DMS 273 (cell line): Measurements from ENCODE around the gene SAXO1.
"Not testable (repeated sequence)": the region's sequence is repeated elsewhere in the genome, so short reads cannot be mapped to it uniquely, and the experiment has no call there.

Experiments
- DNase-seq: peaks from one replicate; lab custom pipeline; 2025; ENCODE audit not compliant: unreplicated experiment; lab: John Stamatoyannopoulos, UW

SAXO1 gene

GRCh38 chr9:18971404-18971803, 61.6 kb downstream of the SAXO1 start:
- DNase-seq = no peak

- no peak for DNase-seq
Observed at GRCh38 chr9:18970393-18970792, 62.6 kb downstream of the SAXO1 start.

- DNase-seq = no peak
Observed at GRCh38 chr9:18969128-18969527, 63.9 kb downstream of the SAXO1 start.

GRCh38 chr9:18955626-18956025, 77.4 kb downstream of the SAXO1 start:
- no peak for DNase-seq

GRCh38 chr9:18951936-18952335, 81.1 kb downstream of the SAXO1 start:
- no peak for DNase-seq

GRCh38 chr9:18947892-18948339, 85.1 kb downstream of the SAXO1 start:
- DNase-seq = no peak

- DNase-seq = no peak
Observed at GRCh38 chr9:18942801-18943200, 90.2 kb downstream of the SAXO1 start.

GRCh38 chr9:18941060-18941740, 91.8 kb downstream of the SAXO1 start:
- DNase-seq = no peak

- no peak for DNase-seq
Observed at GRCh38 chr9:18939943-18940342, 93.1 kb downstream of the SAXO1 start.

- DNase-seq = no peak
Observed at GRCh38 chr9:18936094-18936871, 96.7 kb downstream of the SAXO1 start.

GRCh38 chr9:18935541-18935940, 97.5 kb downstream of the SAXO1 start:
- no peak for DNase-seq

GRCh38 chr9:18930611-18931010, 102.4 kb downstream of the SAXO1 start:
- not testable (repeated sequence) for DNase-seq

GRCh38 chr9:18928711-18929110, 104.3 kb downstream of the SAXO1 start:
- no peak for DNase-seq

GRCh38 chr9:18926513-18926912, 106.5 kb downstream of the SAXO1 start:
- DNase-seq = no peak

GRCh38 chr9:18925880-18926279, 107.1 kb downstream of the SAXO1 start:
- DNase-seq = no peak

- DNase-seq = no peak
Observed at GRCh38 chr9:18923671-18924430, 109.2 kb downstream of the SAXO1 start.

GRCh38 chr9:18923167-18923566, 109.8 kb downstream of the SAXO1 start:
- DNase-seq = no peak

- no peak for DNase-seq
Observed at GRCh38 chr9:18922161-18922885, 110.7 kb downstream of the SAXO1 start.

- DNase-seq = no peak
Observed at GRCh38 chr9:18921366-18922075, 111.5 kb downstream of the SAXO1 start.
